Liver (tissue), 9 donors: ENCODE results near the gene HMMR. TPM values are rescaled to one million over a fixed set of nuclear protein-coding genes. Genes with fewer than 3 reads are reported as not detected.

Experiments used
- DNase-seq: peaks from one replicate; pipeline ENCODE4 v3.0.0-alpha.2; 2017; ENCODE audit warnings: low spot score
- H3K27ac ChIP-seq, 2 donors: one replicate each; pipeline ENCODE4 v1.7.0; 2013; ENCODE audit warnings: inconsistent platforms in 2 of 2, low read length in 2 of 2, control low read depth in 1 of 2, low read depth in 1 of 2, mild to moderate bottlenecking in 1 of 2
- H3K27me3 ChIP-seq, 4 donors: one replicate each; pipeline versions ENCODE4 v1.6.1 to v1.7.0; 2013; ENCODE audit warnings: low read length in 3 of 4, inconsistent platforms in 1 of 4, mild to moderate bottlenecking in 1 of 4, moderate library complexity in 1 of 4; ENCODE audit not compliant: control insufficient read depth in 4 of 4, insufficient read depth in 4 of 4
- H3K36me3 ChIP-seq, 4 donors: one replicate each; pipeline versions ENCODE4 v1.6.1 to v1.7.0; 2013; ENCODE audit warnings: low read length in 3 of 4, mild to moderate bottlenecking in 3 of 4, low read depth in 1 of 4, moderate library complexity in 1 of 4; ENCODE audit not compliant: control insufficient read depth in 4 of 4, insufficient read depth in 3 of 4
- H3K4me1 ChIP-seq, 4 donors: one replicate each; pipeline versions ENCODE4 v1.6.1 to v1.7.0; 2013; ENCODE audit warnings: low read length in 3 of 4, mild to moderate bottlenecking in 3 of 4, moderate library complexity in 1 of 4; ENCODE audit not compliant: control insufficient read depth in 4 of 4, insufficient read depth in 4 of 4
- H3K4me3 ChIP-seq, 3 donors: one replicate each; pipeline versions ENCODE4 v1.6.1 to v1.7.0; 2013; ENCODE audit warnings: low read length in 3 of 3, control low read depth in 1 of 3, low read depth in 1 of 3, mild to moderate bottlenecking in 1 of 3
- H3K9ac ChIP-seq, 2 donors: one replicate each; pipeline ENCODE4 v1.7.0; 2013; ENCODE audit warnings: low read length in 2 of 2, mild to moderate bottlenecking in 2 of 2, moderate library complexity in 2 of 2, control low read depth in 1 of 2, low read depth in 1 of 2
- H3K9me3 ChIP-seq, 4 donors: one replicate each; pipeline versions ENCODE4 v1.6.1 to v1.7.0; 2013; ENCODE audit warnings: low read length in 3 of 4; ENCODE audit not compliant: control insufficient read depth in 4 of 4
- ATF3 ChIP-seq: IDR thresholded peaks from 2 replicates; pipeline ENCODE4 v1.6.1; 2016; ENCODE audit warnings: antibody characterized with exemption
- CTCF ChIP-seq: fragments of 150-350 bp; IDR thresholded peaks from 2 replicates; pipeline ENCODE4 v1.5.1; 2017; ENCODE audit warnings: improper control_type of control experiment, low read depth, low read length; ENCODE audit not compliant: missing input control
- EGR1 ChIP-seq, 2 donors: IDR thresholded peaks; 2 replicates each; pipeline ENCODE4 v1.6.1; 2016 to 2018; ENCODE audit warnings: antibody characterized with exemption in 2 of 2, low read depth in 2 of 2
- FOXA1 ChIP-seq: IDR thresholded peaks from 2 replicates; pipeline ENCODE4 v1.6.1; 2016; ENCODE audit warnings: antibody characterized with exemption
- FOXA2 ChIP-seq: IDR thresholded peaks from 2 replicates; pipeline ENCODE4 v1.6.1; 2016; ENCODE audit warnings: antibody characterized with exemption
- GABPA ChIP-seq, 2 donors: IDR thresholded peaks in 1 of 2; conservative IDR thresholded peaks in 1 of 2; 2 replicates each; pipeline ENCODE4 v1.6.1; 2016; ENCODE audit warnings: antibody characterized with exemption in 2 of 2, mild to moderate bottlenecking in 1 of 2, moderate library complexity in 1 of 2
- HNF4A ChIP-seq, 2 donors: conservative IDR thresholded peaks; 2 replicates each; pipeline ENCODE4 v1.6.1; 2016; ENCODE audit warnings: antibody characterized with exemption in 2 of 2, mild to moderate bottlenecking in 2 of 2
- HNF4G ChIP-seq: IDR thresholded peaks from 2 replicates; pipeline ENCODE4 v1.6.1; 2016; ENCODE audit warnings: antibody characterized with exemption
- JUND ChIP-seq, 2 donors: IDR thresholded peaks; 2 replicates each; pipeline ENCODE4 v1.6.1; 2016; ENCODE audit warnings: antibody characterized with exemption in 2 of 2
- MAX ChIP-seq: IDR thresholded peaks from 2 replicates; pipeline ENCODE4 v1.6.1; 2016; ENCODE audit warnings: antibody characterized with exemption
- NR2F2 ChIP-seq: IDR thresholded peaks from 2 replicates; pipeline ENCODE4 v1.6.1; 2016; ENCODE audit warnings: antibody characterized with exemption
- RAD21 ChIP-seq, 2 donors: IDR thresholded peaks; 2 replicates each; pipeline ENCODE4 v1.6.1; 2016; ENCODE audit warnings: antibody characterized with exemption in 2 of 2, mild to moderate bottlenecking in 2 of 2
- REST ChIP-seq: IDR thresholded peaks from 2 replicates; pipeline ENCODE4 v1.6.1; 2016; ENCODE audit warnings: antibody characterized with exemption, mild to moderate bottlenecking
- RXRA ChIP-seq, 2 donors: IDR thresholded peaks; 2 replicates each; pipeline ENCODE4 v1.6.1; 2017 to 2018; ENCODE audit warnings: antibody characterized with exemption in 2 of 2, mild to moderate bottlenecking in 1 of 2
- SP1 ChIP-seq: IDR thresholded peaks from 2 replicates; pipeline ENCODE4 v1.6.1; 2018; ENCODE audit warnings: antibody characterized with exemption, mild to moderate bottlenecking
- TAF1 ChIP-seq: conservative IDR thresholded peaks from 2 replicates; pipeline ENCODE4 v1.6.1; 2016; ENCODE audit warnings: antibody characterized with exemption, mild to moderate bottlenecking
- YY1 ChIP-seq: IDR thresholded peaks from 2 replicates; pipeline ENCODE4 v1.6.1; 2016; ENCODE audit warnings: antibody characterized with exemption, mild to moderate bottlenecking
- ZBTB33 ChIP-seq: IDR thresholded peaks from 2 replicates; pipeline ENCODE4 v1.6.1; 2016; ENCODE audit warnings: antibody characterized with exemption
- polyA plus RNA-seq, 2 donors: library from polyadenylated mRNA; stranded (reverse) in 1 of 2; unstranded in 1 of 2; fragments of 200-250 nt in 1 of 2; fragments of >200 nt in 1 of 2; fragmentation: Nextera tagmentation in 1 of 2; extraction: Ambion mirVana in 1 of 2; gene quantifications; one replicate each; pipeline versions ENCODE4 v1.2.1 to v1.2.3, GENCODE V29; 2013 to 2015
- total RNA-seq, 2 donors: library from RNA; depleted of rRNA; stranded (reverse); fragments of >200 nt; gene quantifications; one replicate each; pipeline ENCODE4 v1.2.3, GENCODE V29; 2014
- donor health status: healthy.
- donor health status: healthy.
- donor health status: healthy.
- donor health status: healthy.
- donor health status: healthy.

HMMR gene
- total and polyA plus RNA-seq, 4 donors = 0.33 to 48.5 (median 2.3) TPM

- TF ChIP-seq MAX (peak; percentile 64), NR2F2 (no peak)
These were observed 442 bp upstream of the HMMR start, which contains the start of gene NUDCD2 (continued) for GRCh38 chr5:163459819-163460561.

GRCh38 chr5:163463063-163463435 lies 2.6 kb downstream of the HMMR start:
- no peak for DNase-seq
- TF ChIP-seq HNF4G (no peak), TAF1 (no peak), EGR1 (IDR thresholded peaks at IDR 0.05; ENCODE audit: low read depth in 2 of 2) (no peak), FOXA1 (no peak), REST (no peak), JUND (IDR thresholded peaks at IDR 0.05) (no peak), SP1 (no peak), RXRA (IDR thresholded peaks at IDR 0.05) (no peak), HNF4A (conservative IDR thresholded peaks at IDR 0.05) (no peak), MAX (no peak), YY1 (no peak), FOXA2 (no peak), ATF3 (no peak), GABPA (IDR thresholded peaks at IDR 0.05 in 1 of 2, conservative IDR thresholded peaks at IDR 0.05 in 1 of 2) (no peak), ZBTB33 (no peak), CTCF (no peak), RAD21 (IDR thresholded peaks at IDR 0.05) (no peak), NR2F2 (no peak)
- Histone ChIP-seq H3K27ac (no peak overlapping the region), H3K27me3 (no peaks in the 10 kb centered on the region), H3K9me3 (no peaks in the 10 kb centered on the region), H3K4me3 (no peak overlapping the region), H3K9ac (no peak overlapping the region), H3K4me1 (peaks cover 6 to 30% (median 24%) of the 10 kb centered on the region in 4 donors), H3K36me3 (no peaks in the 10 kb centered on the region)
